Stimulated activated naive CD4-positive, alpha-beta T cell treated with Interleukin-2 at 50 U/mL for 16 hours (primary cell): ENCODE measurements around the gene TMEM37.
A peak's percentile ranks its signal among the peaks of the same experiment; 100 is the strongest.
"Not testable (repeated sequence)": the region's sequence is repeated elsewhere in the genome, so short reads cannot be mapped to it uniquely, and the experiment has no call there.

ENCODE experiments used
- DNase-seq: peaks from one replicate; lab custom pipeline; 2025; lab: John Stamatoyannopoulos, UW

Gene TMEM37

GRCh38 chr2:119431155-119431975, at the start of gene TMEM37:
Gene TMEM37 (plus strand): TSS chr2:119431854. CDS start chr2:119431904, 50 bp downstream.
- DNase-seq, result no peak

- no peak for DNase-seq
Measured at GRCh38 chr2:119383410-119384140, 48.1 kb upstream of the TMEM37 start.

- DNase-seq, result no peak
Measured at GRCh38 chr2:119384971-119385370, 46.7 kb upstream of the TMEM37 start.

- no peak for DNase-seq
Measured at GRCh38 chr2:119385466-119385865, 46.2 kb upstream of the TMEM37 start.

GRCh38 chr2:119387381-119388129, 44.1 kb upstream of the TMEM37 start:
- peak; percentile 35 for DNase-seq

- no peak for DNase-seq
Measured at GRCh38 chr2:119389615-119390306, 41.9 kb upstream of the TMEM37 start.

- DNase-seq, result no peak
Measured at GRCh38 chr2:119393971-119394748, 37.5 kb upstream of the TMEM37 start.

- DNase-seq, result no peak
Measured at GRCh38 chr2:119397196-119397595, 34.5 kb upstream of the TMEM37 start.

GRCh38 chr2:119402106-119402505, 29.5 kb upstream of the TMEM37 start:
- DNase-seq, result no peak

- no peak for DNase-seq
Measured at GRCh38 chr2:119402645-119403560, 28.8 kb upstream of the TMEM37 start.

GRCh38 chr2:119403618-119404017, 28.0 kb upstream of the TMEM37 start:
- DNase-seq, result not testable (repeated sequence)

GRCh38 chr2:119405151-119405550, 26.5 kb upstream of the TMEM37 start:
- DNase-seq, result no peak

- no peak for DNase-seq
Measured at GRCh38 chr2:119407430-119408220, 24.0 kb upstream of the TMEM37 start.

GRCh38 chr2:119408221-119408619, 23.4 kb upstream of the TMEM37 start:
- DNase-seq, result no peak

GRCh38 chr2:119409506-119409905, 22.1 kb upstream of the TMEM37 start:
- no peak for DNase-seq

GRCh38 chr2:119414894-119415293, 16.8 kb upstream of the TMEM37 start:
- DNase-seq, result no peak

- DNase-seq, result no peak
Measured at GRCh38 chr2:119415630-119416029, 16.0 kb upstream of the TMEM37 start.

- no peak for DNase-seq
Measured at GRCh38 chr2:119416299-119416923, 15.2 kb upstream of the TMEM37 start.

- no peak for DNase-seq
Measured at GRCh38 chr2:119417908-119418307, 13.7 kb upstream of the TMEM37 start.
